Endothelial cell (in vitro differentiated cells): ENCODE results near the gene PIAS4. TPM values are rescaled to one million over a fixed set of nuclear protein-coding genes. Genes with fewer than 3 reads are reported as not detected.

ENCODE experiments used
- DNase-seq: peaks from one replicate; pipeline ENCODE4 v3.0.0; 2021; ENCODE audit warnings: low spot score
- H3K27ac Mint-ChIP-seq: one replicate; pipeline ENCODE4 v1.8.0; 2021; ENCODE audit warnings: mixed read lengths, inconsistent platforms; ENCODE audit not compliant: unreplicated experiment
- H3K27me3 Mint-ChIP-seq: one replicate; pipeline ENCODE4 v1.8.0; 2021; ENCODE audit warnings: mild to moderate bottlenecking, moderate library complexity, mixed read lengths, inconsistent platforms; ENCODE audit not compliant: unreplicated experiment
- H3K36me3 Mint-ChIP-seq: one replicate; pipeline ENCODE4 v1.8.0; 2021; ENCODE audit warnings: mild to moderate bottlenecking, low read depth, mixed read lengths, inconsistent platforms; ENCODE audit not compliant: unreplicated experiment
- H3K4me1 Mint-ChIP-seq: one replicate; pipeline ENCODE4 v1.8.0; 2021; ENCODE audit warnings: mild to moderate bottlenecking, mixed read lengths, inconsistent platforms; ENCODE audit not compliant: unreplicated experiment
- H3K4me3 Mint-ChIP-seq: one replicate; pipeline ENCODE4 v1.8.0; 2021; ENCODE audit warnings: mild to moderate bottlenecking, mixed read lengths, inconsistent platforms; ENCODE audit not compliant: unreplicated experiment
- H3K9me3 Mint-ChIP-seq: one replicate; pipeline ENCODE4 v1.8.0; 2021; ENCODE audit warnings: mixed read lengths, inconsistent platforms; ENCODE audit not compliant: unreplicated experiment
- total RNA-seq: library from RNA; stranded (reverse); fragmentation: NEBNext Ultra II Directional; extraction: Animal tissue kit (Norgen Biotek cat#: 25700); gene quantifications from one replicate; pipeline ENCODE4 v1.2.1, GENCODE V29; 2021; ENCODE audit not compliant: unreplicated experiment
- TF ChIP-seq, protein P1 (sequence below): fragments of 200-600 bp; sonication (generic); IDR thresholded peaks from one replicate; pipeline ENCODE4 v1.5.0; 2021; ENCODE audit warnings: antibody characterized with exemption; ENCODE audit not compliant: unreplicated experiment

The PIAS4 gene
- total RNA-seq, 1 donor from 2014 or later, result 41.2 TPM

GRCh38 chr19:4059453-4059871, 51.9 kb downstream of the PIAS4 start:
- Mint-ChIP-seq H3K36me3 (peaks cover 4% of the 10 kb centered on the region), H3K4me3 (no peak overlapping the region), H3K4me1 (peaks cover 3% of the 10 kb centered on the region), H3K27me3 (peaks cover 8% of the 10 kb centered on the region), H3K27ac (no peak overlapping the region), H3K9me3 (no peaks in the 10 kb centered on the region)
- no peak for DNase-seq
- TF ChIP-seq, protein P1, sequence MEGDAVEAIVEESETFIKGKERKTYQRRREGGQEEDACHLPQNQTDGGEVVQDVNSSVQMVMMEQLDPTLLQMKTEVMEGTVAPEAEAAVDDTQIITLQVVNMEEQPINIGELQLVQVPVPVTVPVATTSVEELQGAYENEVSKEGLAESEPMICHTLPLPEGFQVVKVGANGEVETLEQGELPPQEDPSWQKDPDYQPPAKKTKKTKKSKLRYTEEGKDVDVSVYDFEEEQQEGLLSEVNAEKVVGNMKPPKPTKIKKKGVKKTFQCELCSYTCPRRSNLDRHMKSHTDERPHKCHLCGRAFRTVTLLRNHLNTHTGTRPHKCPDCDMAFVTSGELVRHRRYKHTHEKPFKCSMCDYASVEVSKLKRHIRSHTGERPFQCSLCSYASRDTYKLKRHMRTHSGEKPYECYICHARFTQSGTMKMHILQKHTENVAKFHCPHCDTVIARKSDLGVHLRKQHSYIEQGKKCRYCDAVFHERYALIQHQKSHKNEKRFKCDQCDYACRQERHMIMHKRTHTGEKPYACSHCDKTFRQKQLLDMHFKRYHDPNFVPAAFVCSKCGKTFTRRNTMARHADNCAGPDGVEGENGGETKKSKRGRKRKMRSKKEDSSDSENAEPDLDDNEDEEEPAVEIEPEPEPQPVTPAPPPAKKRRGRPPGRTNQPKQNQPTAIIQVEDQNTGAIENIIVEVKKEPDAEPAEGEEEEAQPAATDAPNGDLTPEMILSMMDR, result no peak

GRCh38 chr19:4059891-4060620, 52.5 kb downstream of the PIAS4 start:
- Mint-ChIP-seq H3K36me3 (peaks cover 4% of the 10 kb centered on the region), H3K4me3 (no peak overlapping the region), H3K27me3 (peaks cover 8% of the 10 kb centered on the region), H3K4me1 (peaks cover 3% of the 10 kb centered on the region), H3K27ac (no peak overlapping the region), H3K9me3 (no peaks in the 10 kb centered on the region)
- TF ChIP-seq, protein P1, result no peak
- no peak for DNase-seq

DNA sequence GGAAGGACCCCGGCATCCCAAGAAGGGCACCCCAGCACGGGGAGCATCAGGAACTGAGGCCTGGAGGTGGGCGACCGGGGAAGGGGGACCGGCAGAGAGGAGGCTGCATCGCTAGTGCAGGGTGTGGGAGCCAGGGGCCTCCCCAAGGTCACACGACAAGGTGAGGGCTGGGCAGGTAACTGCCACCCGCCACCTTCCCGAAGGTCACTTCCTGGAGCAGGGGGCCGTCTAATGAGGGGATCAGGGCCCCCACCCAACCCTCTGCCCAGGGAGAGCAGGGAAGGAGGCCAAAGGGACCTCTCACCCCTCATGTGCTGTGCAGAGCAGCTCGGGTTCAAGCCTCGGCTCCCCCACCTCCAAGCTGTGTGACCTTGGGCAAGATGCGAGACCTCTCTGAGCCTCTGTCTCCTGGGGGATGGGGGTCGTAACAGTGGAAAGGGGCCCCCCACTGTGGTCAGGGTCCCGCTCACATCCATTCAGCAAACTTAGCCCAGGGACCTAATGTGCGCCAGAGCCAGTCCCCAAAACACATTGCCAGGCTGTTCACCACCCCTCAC, 53.2 kb downstream of the PIAS4 start:
- Mint-ChIP-seq H3K4me1 (peaks cover 3% of the 10 kb centered on the region), H3K27ac (no peak overlapping the region), H3K36me3 (peaks cover 4% of the 10 kb centered on the region), H3K9me3 (no peaks in the 10 kb centered on the region), H3K27me3 (peaks cover 7% of the 10 kb centered on the region), H3K4me3 (no peak overlapping the region)
- TF ChIP-seq, protein P1, result no peak
- no peak for DNase-seq

DNA sequence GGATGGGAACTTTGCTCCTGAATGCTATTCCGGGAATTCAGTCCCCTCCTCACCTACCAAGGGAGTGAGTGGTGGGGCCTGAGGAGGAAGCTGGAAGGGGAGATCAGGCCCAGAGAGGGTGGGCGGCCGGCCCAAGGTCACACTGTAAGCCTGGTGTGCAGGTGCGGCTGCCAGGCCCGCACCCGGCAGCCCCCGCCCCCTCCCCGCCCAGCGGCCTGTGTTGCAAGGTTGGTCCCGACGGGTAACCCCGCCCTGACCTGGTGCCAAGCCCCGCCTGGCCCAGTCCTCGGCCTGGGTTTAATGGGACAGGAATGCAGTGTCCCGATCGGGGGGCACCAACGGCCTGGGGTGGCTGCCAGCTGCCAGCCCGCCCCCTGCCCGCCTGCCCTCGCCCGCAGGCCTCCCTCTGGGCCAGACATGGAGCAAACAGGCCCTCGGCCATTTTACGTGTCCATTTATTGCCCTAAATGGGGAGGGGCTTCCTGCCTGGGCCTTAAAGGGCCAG, 53.7 kb downstream of the PIAS4 start:
- TF ChIP-seq, protein P1, result no peak
- DNase-seq, result no peak
- no peaks in the 10 kb centered on the region for H3K9me3 Mint-ChIP-seq
- no peak overlapping the region for H3K27ac Mint-ChIP-seq
- H3K27me3 Mint-ChIP-seq, result peaks cover 2% of the 10 kb centered on the region
- H3K4me3 Mint-ChIP-seq, result no peak overlapping the region
- H3K36me3 Mint-ChIP-seq, result no peaks in the 10 kb centered on the region
- H3K4me1 Mint-ChIP-seq, result peaks cover 3% of the 10 kb centered on the region
